Neural progenitor cell (in vitro differentiated cells): Measurements from ENCODE around the gene PWP2.
"Not testable (repeated sequence)": the region's sequence is repeated elsewhere in the genome, so short reads cannot be mapped to it uniquely, and the experiment has no call there.

Experiments
- CTCF ChIP-seq: fragments of 200-600 bp; sonication (generic); IDR thresholded peaks from 2 replicates; pipeline ENCODE4 v1.5.1; 2017; ENCODE audit warnings: antibody characterized with exemption, mild to moderate bottlenecking
- EZH2 ChIP-seq: fragments of 200-600 bp; sonication (generic); IDR thresholded peaks from 2 replicates; pipeline ENCODE4 v1.6.1; 2017; ENCODE audit warnings: antibody characterized with exemption, mild to moderate bottlenecking, moderate library complexity
- EZH2phosphoT487 ChIP-seq: fragments of 200-600 bp; sonication (generic); IDR thresholded peaks from 2 replicates; pipeline ENCODE4 v1.6.1; 2017; ENCODE audit warnings: antibody characterized with exemption

- TF ChIP-seq CTCF, EZH2, EZH2phosphoT487: not testable (repeated sequence)
Observed at GRCh38 chr21:44157439-44158081, 50.4 kb downstream of the PWP2 start.
